ENCODE measurements around the gene ZNF428. TPM values are rescaled to one million over a fixed set of nuclear protein-coding genes. Genes with fewer than 3 reads are reported as not detected.

The ZNF428 gene
- total and polyA plus RNA-seq, 2 of the 8 experiments (the other 6 are each of a cell fraction or from before 2014, with no cell fraction given): 7.8 to 16.7 TPM

GRCh38 chr19:43624933-43625332 lies 5.5 kb upstream of the ZNF428 start:
- 9% methylated on average over 25 of the region's 30 CpGs; no CpG with 5 or more reads in 1 of the 2 experiments for WGBS, 2 experiments (ENCODE audit: extremely low coverage in 1 of 2, insufficient coverage in 1 of 2, insufficient read length in 1 of 2, insufficient replicate concordance in 2 of 2, low coverage in 1 of 2, low lambda C conversion rate in 2 of 2, missing lambda C conversion rate in 1 of 2)
- peak; percentile 85; the same call in 1 of the 2 replicates for TF ChIP-seq TCF12 (IDR thresholded peaks at IDR 0.05; ENCODE audit: low read depth, low read length)
- TF ChIP-seq RFX5 (IDR thresholded peaks at IDR 0.05; ENCODE audit: borderline replicate concordance, low read depth, low read length): no peak
- TF ChIP-seq ZNF274 (IDR thresholded peaks at IDR 0.05; ENCODE audit: borderline replicate concordance, extremely low read depth, low read length): no peak
- TF ChIP-seq CREB1 (IDR thresholded peaks at IDR 0.05): peak; percentile 58; the same call in 1 of the 2 replicates
- peak; percentile 48 to 65 for TF ChIP-seq RAD21 (IDR thresholded peaks at IDR 0.05 in 1 of 2, conservative IDR thresholded peaks at IDR 0.05 in 1 of 2; ENCODE audit: low read depth in 2 of 2, low read length in 2 of 2)
- peak; percentile 59; the same call in 1 of the 2 replicates for TF ChIP-seq POLR2AphosphoS5 (IDR thresholded peaks at IDR 0.05; ENCODE audit: low read depth, low read length)
- TF ChIP-seq, protein P1, sequence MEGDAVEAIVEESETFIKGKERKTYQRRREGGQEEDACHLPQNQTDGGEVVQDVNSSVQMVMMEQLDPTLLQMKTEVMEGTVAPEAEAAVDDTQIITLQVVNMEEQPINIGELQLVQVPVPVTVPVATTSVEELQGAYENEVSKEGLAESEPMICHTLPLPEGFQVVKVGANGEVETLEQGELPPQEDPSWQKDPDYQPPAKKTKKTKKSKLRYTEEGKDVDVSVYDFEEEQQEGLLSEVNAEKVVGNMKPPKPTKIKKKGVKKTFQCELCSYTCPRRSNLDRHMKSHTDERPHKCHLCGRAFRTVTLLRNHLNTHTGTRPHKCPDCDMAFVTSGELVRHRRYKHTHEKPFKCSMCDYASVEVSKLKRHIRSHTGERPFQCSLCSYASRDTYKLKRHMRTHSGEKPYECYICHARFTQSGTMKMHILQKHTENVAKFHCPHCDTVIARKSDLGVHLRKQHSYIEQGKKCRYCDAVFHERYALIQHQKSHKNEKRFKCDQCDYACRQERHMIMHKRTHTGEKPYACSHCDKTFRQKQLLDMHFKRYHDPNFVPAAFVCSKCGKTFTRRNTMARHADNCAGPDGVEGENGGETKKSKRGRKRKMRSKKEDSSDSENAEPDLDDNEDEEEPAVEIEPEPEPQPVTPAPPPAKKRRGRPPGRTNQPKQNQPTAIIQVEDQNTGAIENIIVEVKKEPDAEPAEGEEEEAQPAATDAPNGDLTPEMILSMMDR (IDR thresholded peaks at IDR 0.05; ENCODE audit: control extremely low read depth in 1 of 3, insufficient read depth in 1 of 3, low read depth in 1 of 3, low read length in 3 of 3): peak; percentile 68 to 91 (median 78)
- TF ChIP-seq, protein P2, sequence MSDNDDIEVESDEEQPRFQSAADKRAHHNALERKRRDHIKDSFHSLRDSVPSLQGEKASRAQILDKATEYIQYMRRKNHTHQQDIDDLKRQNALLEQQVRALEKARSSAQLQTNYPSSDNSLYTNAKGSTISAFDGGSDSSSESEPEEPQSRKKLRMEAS (IDR thresholded peaks at IDR 0.05): peak; percentile 36; the same call in 1 of the 2 replicates
- TF ChIP-seq HDAC2 (IDR thresholded peaks at IDR 0.05; ENCODE audit: borderline replicate concordance in 1 of 2, low read depth in 2 of 2, low read length in 2 of 2): peak in 1 of 2 experiments; percentile 76; a peak in 2 of 4 replicates
- TF ChIP-seq POU5F1 (IDR thresholded peaks at IDR 0.05; ENCODE audit: low read depth, low read length): no peak

More at GRCh38 chr19:43624933-43625332, 5.5 kb upstream of the ZNF428 start:
- no peak overlapping the region for H2BK20ac ChIP-seq (ENCODE audit: low read length)
- H3K79me1 ChIP-seq (ENCODE audit: low read depth, low read length): no peaks in the 10 kb centered on the region; the same call in 1 of the 2 replicates
- H3K27ac ChIP-seq (ENCODE audit: low read depth, low read length): no peak overlapping the region
- ChIA-PET CTCF (ENCODE audit: partially characterized antibody) (interaction anchor here (0.7 to 3.8 kb wide), 11 partner anchors 10 to 79 kb away, joined by 3 to 30 read pairs (median 9); partner anchors contain the start of genes IRGQ, SRRM5 and ZNF576), POLR2A (ENCODE audit: partially characterized antibody) (interaction anchor here (0.6 to 2.4 kb wide), 5 partner anchors 10 to 114 kb away, joined by 3 to 12 read pairs (median 4); partner anchors contain the start of genes IRGQ and ZNF576)
- peaks cover 3% of the 10 kb centered on the region for H3K23me2 ChIP-seq (ENCODE audit: low read depth, low read length)
- H4K91ac ChIP-seq (replicated peaks; ENCODE audit: insufficient read length, low read length): no peak overlapping the region
- no peaks in the 10 kb centered on the region; a peak in 2 of 8 replicates for H3K36me3 ChIP-seq (ENCODE audit: control insufficient read depth in 2 of 4, insufficient read depth in 4 of 4, low read length in 3 of 4)
- no peaks in the 10 kb centered on the region for H3K27me3 ChIP-seq (replicated peaks in 1 of 4; ENCODE audit: control insufficient read depth in 3 of 4, extremely low read depth in 1 of 4, insufficient read depth in 3 of 4, low read length in 3 of 4)
- no peak overlapping the region for H3K23ac ChIP-seq (ENCODE audit: insufficient read length)
- H3K4me1 ChIP-seq (replicated peaks in 1 of 4; ENCODE audit: control insufficient read depth in 3 of 4, insufficient read depth in 4 of 4, low read length in 3 of 4): peaks cover 2 to 9% (median 8%) of the 10 kb centered on the region in 4 experiments; a peak in 5 of 7 replicates
- no peak overlapping the region for H3K56ac ChIP-seq (replicated peaks; ENCODE audit: insufficient read length, low read depth, low read length)
- no peak overlapping the region for H2AK5ac ChIP-seq (ENCODE audit: low read depth, low read length)
- no peak overlapping the region for H3K4ac ChIP-seq (replicated peaks; ENCODE audit: insufficient read length, low read depth, low read length)
- no peak overlapping the region for H4K5ac ChIP-seq (ENCODE audit: insufficient read length, low read depth, low read length)
- no peak for FAIRE-seq
- H3K9ac ChIP-seq (replicated peaks in 1 of 4; ENCODE audit: extremely low read depth in 1 of 4, low read depth in 3 of 4, low read length in 3 of 4): no peak overlapping the region
- peaks cover 1 to 4% of the 10 kb centered on the region in 2 experiments for H4K20me1 ChIP-seq (replicated peaks in 1 of 2; ENCODE audit: control insufficient read depth in 1 of 2, insufficient read depth in 2 of 2, low read length in 2 of 2)
- no peak overlapping the region for H2AFZ ChIP-seq (ENCODE audit: low read length)
- H3K4me2 ChIP-seq (ENCODE audit: insufficient read depth in 1 of 2, low read depth in 2 of 2, low read length in 2 of 2): peak overlapping the region in 1 of 2 experiments; percentile 52; a peak in 2 of 4 replicates
- no peaks in the 10 kb centered on the region for H3K9me3 ChIP-seq (ENCODE audit: insufficient read depth in 2 of 2, low read depth in 1 of 2, low read length in 1 of 2)
- peak in 1 of 2 experiments; percentile 96 for DNase-seq (ENCODE audit: low read depth in 1 of 2, low spot score in 2 of 2)
- H3K18ac ChIP-seq (ENCODE audit: extremely low read depth, low read length): no peak overlapping the region
- H3K4me3 ChIP-seq (ENCODE audit: extremely low read depth in 1 of 4, insufficient read depth in 2 of 4, low read depth in 3 of 4, low read length in 4 of 4): no peak overlapping the region
- H2BK12ac ChIP-seq (ENCODE audit: low read depth, low read length): no peak overlapping the region
- H2BK5ac ChIP-seq (ENCODE audit: low read depth, low read length): no peak overlapping the region
- no peak overlapping the region for H3K14ac ChIP-seq (ENCODE audit: insufficient read length)
- no peak overlapping the region for H4K8ac ChIP-seq (ENCODE audit: extremely low read depth, insufficient read depth, low read length)
- H2BK15ac ChIP-seq (ENCODE audit: low read length): no peak overlapping the region
- H2BK120ac ChIP-seq (replicated peaks; ENCODE audit: low read depth, low read length): no peak overlapping the region
- H3K79me2 ChIP-seq (ENCODE audit: control insufficient read depth in 1 of 2, insufficient read depth in 2 of 2, low read length in 2 of 2): no peaks in the 10 kb centered on the region; a peak in 1 of 4 replicates
